GM12872 (cell line): ENCODE data around the gene KSR1.

Experiments used
- TF ChIP-seq, protein P1 (sequence below): IDR thresholded peaks from 3 replicates; pipeline ENCODE4 v1.5.1; 2011; ENCODE audit warnings: low read depth, mild to moderate bottlenecking, low read length, moderate library complexity; ENCODE audit not compliant: insufficient read depth

KSR1 gene

DNA sequence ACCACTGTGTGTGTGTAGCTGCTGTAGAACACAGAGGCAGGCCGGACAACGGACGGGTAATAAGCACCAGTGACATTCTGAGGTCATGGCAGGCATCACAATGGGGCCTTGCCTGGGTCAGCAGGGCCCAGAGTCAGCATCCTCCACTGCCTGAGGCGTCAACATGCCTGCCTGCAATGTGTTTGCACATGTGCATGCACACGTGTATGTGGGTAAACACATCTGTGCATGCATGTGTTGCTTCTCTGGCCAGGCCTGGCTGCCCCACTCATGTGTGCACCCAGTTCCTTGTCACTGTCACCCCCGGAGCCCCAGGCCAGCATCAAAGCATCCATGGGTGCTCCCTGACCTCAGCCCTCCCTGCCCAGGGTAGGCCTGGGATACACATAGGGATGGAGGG, 218.1 kb downstream of the KSR1 start:
- TF ChIP-seq, protein P1, sequence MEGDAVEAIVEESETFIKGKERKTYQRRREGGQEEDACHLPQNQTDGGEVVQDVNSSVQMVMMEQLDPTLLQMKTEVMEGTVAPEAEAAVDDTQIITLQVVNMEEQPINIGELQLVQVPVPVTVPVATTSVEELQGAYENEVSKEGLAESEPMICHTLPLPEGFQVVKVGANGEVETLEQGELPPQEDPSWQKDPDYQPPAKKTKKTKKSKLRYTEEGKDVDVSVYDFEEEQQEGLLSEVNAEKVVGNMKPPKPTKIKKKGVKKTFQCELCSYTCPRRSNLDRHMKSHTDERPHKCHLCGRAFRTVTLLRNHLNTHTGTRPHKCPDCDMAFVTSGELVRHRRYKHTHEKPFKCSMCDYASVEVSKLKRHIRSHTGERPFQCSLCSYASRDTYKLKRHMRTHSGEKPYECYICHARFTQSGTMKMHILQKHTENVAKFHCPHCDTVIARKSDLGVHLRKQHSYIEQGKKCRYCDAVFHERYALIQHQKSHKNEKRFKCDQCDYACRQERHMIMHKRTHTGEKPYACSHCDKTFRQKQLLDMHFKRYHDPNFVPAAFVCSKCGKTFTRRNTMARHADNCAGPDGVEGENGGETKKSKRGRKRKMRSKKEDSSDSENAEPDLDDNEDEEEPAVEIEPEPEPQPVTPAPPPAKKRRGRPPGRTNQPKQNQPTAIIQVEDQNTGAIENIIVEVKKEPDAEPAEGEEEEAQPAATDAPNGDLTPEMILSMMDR, result no peak
